ENCODE results near the gene GRXCR1.

The GRXCR1 gene

GRCh38 chr4:42942216-42942615 lies 49.7 kb downstream of the GRXCR1 start:
- no peak for DNase-seq

DNA sequence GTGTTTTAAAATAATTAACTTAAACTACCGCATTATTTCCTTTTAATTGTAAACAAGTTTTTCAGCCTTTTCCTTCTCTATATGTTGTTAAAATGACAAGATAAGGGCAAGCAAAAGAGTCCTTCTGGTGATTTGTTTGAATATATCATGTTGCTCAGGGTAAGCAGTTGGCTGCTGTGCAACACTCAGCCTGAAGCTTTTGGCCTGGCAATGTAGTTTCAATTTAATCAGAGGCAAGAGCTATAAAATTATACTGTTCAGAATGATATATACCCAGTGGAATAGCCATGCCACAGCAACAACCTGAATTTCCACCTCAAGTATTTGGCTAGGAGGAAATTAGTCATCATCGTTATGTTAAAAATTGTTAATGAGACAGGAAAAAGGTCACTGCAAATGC lies 53.4 kb downstream of the GRXCR1 start:
- no peak for DNase-seq

DNA sequence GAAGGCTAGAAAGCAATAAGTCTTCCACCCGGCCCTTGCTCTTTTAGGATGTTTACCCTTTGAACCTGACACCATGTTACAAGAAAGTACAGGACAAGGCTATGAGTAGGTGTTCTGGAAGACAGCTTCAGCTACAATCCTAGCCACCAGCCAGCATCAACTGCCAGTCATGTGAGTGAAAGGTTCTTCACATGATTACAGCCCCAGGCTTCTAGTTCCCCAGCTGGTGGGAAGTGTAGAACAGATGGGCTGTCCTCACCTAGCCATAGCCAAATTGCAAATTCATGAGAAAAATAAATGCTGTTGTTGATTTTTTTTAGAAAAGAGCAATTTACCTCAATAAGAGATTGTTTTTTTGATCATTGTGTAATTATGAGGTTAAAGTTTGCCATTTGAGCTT lies 60.8 kb downstream of the GRXCR1 start:
- no peak for DNase-seq

DNA sequence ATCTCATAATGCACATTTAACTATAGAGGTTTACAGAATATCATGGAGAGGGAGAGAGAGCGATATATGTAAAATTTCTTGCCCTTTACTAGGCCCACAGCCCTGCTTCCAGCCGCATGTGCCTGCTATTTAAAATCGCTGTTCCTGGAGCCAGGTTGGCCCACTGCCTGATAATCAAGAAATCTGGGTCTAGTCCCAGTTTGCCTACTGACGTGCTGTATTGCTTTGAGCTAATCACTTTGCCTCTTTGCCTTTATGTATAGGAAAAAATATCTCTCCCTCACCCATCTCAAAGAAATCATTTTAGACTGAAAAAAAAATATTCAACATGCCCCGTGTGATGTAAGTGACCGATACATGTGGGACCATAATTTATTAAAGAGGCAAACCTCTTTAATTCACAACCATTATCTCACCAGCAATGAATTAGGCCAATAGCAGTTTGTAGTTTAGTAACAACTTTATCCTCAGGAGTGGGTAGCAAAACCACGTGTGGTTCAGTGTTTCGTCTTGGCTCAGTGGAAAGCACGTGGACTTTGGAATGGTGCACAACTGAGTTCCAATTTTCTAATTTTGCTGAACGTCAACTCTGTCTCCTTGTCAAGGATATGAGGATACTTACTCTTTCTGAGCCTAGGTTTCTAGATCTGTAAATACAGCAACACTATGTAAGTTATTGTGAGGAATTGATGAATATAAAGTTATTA lies 62.6 kb downstream of the GRXCR1 start:
- DNase-seq, result no peak

GRCh38 chr4:42955746-42956505 lies 63.4 kb downstream of the GRXCR1 start:
- DNase-seq, result no peak

GRCh38 chr4:42965326-42965725 lies 72.8 kb downstream of the GRXCR1 start:
- DNase-seq, result no peak

GRCh38 chr4:42985976-42986375 lies 93.5 kb downstream of the GRXCR1 start:
- DNase-seq, result no peak

GRCh38 chr4:42995343-42995944 lies 102.9 kb downstream of the GRXCR1 start:
- DNase-seq, result peak; percentile 19

DNA sequence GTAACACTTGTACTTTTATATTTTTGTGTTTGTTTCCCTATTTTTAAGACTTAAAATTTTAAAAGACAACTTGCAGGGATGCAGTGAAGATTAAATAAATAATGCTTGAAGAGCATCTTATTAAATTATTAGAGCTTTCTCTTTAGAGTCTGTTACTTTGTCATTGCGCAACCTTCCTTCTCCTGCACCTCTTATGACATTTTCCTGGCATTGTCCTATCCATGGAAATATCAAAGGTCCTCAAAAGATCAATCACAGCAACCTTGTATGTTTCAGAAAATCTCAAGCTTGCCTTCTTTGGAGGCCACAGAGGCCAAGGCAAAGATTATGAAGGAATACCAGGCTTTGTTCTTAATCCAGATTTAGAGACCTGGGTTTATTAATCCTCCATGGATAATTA lies 116.3 kb downstream of the GRXCR1 start:
- DNase-seq, result no peak

DNA sequence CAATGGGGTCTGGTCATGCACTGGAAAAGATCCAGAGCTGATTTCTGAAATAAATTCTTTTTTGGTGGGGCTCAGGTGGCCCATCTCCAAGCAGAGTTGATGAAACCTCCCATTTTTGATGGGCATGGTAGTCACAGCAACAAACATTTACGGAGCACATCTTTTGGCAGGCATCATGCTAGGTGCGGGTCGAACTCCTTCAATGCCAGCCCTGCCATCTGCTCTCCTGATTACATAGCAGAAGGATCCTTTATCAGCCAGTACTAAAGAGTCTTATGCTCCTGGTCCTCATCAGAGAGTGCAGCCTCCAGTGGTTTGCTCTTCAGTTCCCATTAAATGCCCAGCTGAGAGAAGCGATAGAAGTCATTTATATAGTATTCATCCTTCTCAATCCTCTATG lies 121.7 kb downstream of the GRXCR1 start:
- no peak for DNase-seq

GRCh38 chr4:43041632-43042031 lies 149.1 kb downstream of the GRXCR1 start:
- no peak for DNase-seq

DNA sequence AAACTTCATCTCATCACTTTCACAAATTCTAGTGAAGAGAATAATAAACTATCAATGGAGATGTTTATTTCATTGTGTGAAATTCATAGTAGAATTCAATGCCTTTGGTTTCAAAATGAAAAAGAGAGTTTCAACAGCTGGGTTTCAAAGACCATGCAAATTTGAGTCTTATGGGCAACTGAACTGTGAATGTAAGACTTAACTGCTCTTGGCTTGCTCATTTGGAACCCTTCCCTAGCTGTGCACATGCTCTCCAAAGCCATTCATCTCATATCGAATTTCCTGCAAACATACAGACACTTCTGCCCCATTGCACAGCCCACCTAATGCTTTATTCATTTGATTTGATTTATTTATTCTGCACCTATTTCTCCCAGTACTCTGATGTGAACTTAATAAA lies 154.5 kb downstream of the GRXCR1 start:
- no peak for DNase-seq

DNA sequence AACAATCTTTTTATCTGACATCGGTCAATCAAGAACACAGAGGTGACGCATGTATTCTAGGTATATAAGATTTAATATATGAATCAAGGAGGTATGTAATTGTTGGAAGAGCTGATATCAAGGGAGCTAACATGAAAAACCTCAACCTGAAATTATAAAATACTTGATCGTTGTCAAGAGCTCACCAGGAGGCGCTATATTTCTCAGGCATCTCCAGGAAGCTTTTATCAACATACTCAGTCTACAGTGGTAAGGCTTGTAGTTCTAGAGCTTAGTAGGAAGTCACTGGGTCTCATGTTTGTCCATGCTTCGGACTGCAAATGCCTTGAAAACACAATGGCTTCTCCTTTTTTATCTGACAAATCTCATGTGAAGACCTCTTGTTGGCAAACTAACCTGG lies 156.1 kb downstream of the GRXCR1 start:
- no peak for DNase-seq

DNA sequence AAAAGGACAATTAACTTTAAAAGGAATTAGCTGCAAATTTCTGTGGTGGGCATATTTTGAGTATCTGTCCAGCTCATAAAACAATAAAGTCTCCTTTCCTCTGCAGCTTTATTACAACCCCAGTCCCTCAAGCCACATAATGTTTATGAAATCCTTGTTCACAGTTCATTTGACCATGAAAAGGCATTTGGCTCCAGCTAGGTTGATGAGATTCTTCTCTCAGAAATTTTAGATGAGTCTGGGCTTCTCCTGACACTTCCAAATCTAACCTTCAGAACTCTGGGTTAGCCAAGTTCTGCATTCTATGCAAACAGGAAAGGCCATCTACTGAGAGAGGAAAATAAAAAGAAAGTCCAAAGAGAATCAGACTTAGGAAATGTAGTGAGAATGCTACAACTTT lies 156.8 kb downstream of the GRXCR1 start:
- no peak for DNase-seq

- no peak for DNase-seq
These were observed 173.9 kb downstream of the GRXCR1 start for GRCh38 chr4:43066415-43066814.

DNA sequence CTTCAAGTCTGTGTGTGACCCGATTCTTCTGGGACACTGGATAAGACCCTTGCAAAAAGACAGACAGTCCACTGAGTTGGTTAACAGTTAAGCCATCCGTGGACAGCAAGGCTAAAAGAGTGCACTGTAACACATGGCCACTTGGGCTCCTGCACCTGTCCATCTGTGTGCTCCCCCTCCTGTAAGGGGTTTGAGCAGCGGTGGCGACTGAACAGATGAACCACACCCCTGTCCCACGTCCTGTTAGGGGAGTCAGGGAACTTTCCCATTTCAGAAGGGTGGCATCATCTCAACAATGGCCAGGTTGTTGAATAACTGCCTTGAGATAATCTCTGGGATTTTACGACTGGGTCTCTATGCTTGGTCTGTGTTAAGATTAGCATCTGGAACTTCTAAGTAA lies 178.6 kb downstream of the GRXCR1 start:
- no peak for DNase-seq

Measured in NCI-H146 (cell line).